Nephron progenitor cell (in vitro differentiated cells): ENCODE results near the gene GRK3.

Experiments
- DNase-seq: peaks from one replicate; pipeline ENCODE4 v3.0.0; 2021
- H3K27ac Mint-ChIP-seq: 2 replicates; pipeline ENCODE4 v1.8.0; 2021; ENCODE audit warnings: mild to moderate bottlenecking, moderate library complexity, mixed read lengths
- H3K27me3 Mint-ChIP-seq: 2 replicates; pipeline ENCODE4 v1.8.0; 2021; ENCODE audit warnings: mild to moderate bottlenecking, low read depth, mixed read lengths; ENCODE audit not compliant: poor library complexity
- H3K36me3 Mint-ChIP-seq: 2 replicates; pipeline ENCODE4 v1.8.0; 2021; ENCODE audit warnings: low read depth, mixed read lengths
- H3K4me1 Mint-ChIP-seq: 2 replicates; pipeline ENCODE4 v1.8.0; 2021; ENCODE audit warnings: mixed read lengths
- H3K4me3 Mint-ChIP-seq: 2 replicates; pipeline ENCODE4 v1.8.0; 2021; ENCODE audit warnings: mild to moderate bottlenecking, moderate library complexity, mixed read lengths
- H3K9me3 Mint-ChIP-seq: 2 replicates; pipeline ENCODE4 v1.8.0; 2021; ENCODE audit warnings: mild to moderate bottlenecking, moderate library complexity, mixed read lengths
- TF ChIP-seq, protein P1 (sequence below): fragments of 200-600 bp; sonication (generic); IDR thresholded peaks from 2 replicates; pipeline ENCODE4 v1.5.0; 2021; ENCODE audit warnings: antibody characterized with exemption

The GRK3 gene

GRCh38 chr22:25689631-25690030 lies 125.2 kb downstream of the GRK3 start:
- Mint-ChIP-seq H3K9me3 (no peaks in the 10 kb centered on the region), H3K4me1 (no peaks in the 10 kb centered on the region), H3K36me3 (peaks cover 18% of the 10 kb centered on the region), H3K27ac (no peak overlapping the region), H3K4me3 (no peak overlapping the region), H3K27me3 (peaks cover 2% of the 10 kb centered on the region)
- DNase-seq, result no peak
- TF ChIP-seq, protein P1, sequence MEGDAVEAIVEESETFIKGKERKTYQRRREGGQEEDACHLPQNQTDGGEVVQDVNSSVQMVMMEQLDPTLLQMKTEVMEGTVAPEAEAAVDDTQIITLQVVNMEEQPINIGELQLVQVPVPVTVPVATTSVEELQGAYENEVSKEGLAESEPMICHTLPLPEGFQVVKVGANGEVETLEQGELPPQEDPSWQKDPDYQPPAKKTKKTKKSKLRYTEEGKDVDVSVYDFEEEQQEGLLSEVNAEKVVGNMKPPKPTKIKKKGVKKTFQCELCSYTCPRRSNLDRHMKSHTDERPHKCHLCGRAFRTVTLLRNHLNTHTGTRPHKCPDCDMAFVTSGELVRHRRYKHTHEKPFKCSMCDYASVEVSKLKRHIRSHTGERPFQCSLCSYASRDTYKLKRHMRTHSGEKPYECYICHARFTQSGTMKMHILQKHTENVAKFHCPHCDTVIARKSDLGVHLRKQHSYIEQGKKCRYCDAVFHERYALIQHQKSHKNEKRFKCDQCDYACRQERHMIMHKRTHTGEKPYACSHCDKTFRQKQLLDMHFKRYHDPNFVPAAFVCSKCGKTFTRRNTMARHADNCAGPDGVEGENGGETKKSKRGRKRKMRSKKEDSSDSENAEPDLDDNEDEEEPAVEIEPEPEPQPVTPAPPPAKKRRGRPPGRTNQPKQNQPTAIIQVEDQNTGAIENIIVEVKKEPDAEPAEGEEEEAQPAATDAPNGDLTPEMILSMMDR, result no peak

GRCh38 chr22:25690798-25691197 lies 126.3 kb downstream of the GRK3 start:
- peaks cover 18% of the 10 kb centered on the region for H3K36me3 Mint-ChIP-seq
- DNase-seq, result no peak
- H3K27me3 Mint-ChIP-seq, result peaks cover 2% of the 10 kb centered on the region
- H3K27ac Mint-ChIP-seq, result no peak overlapping the region
- no peaks in the 10 kb centered on the region for H3K4me1 Mint-ChIP-seq
- no peak overlapping the region for H3K4me3 Mint-ChIP-seq
- TF ChIP-seq, protein P1, result no peak
- H3K9me3 Mint-ChIP-seq, result no peaks in the 10 kb centered on the region

- no peak for DNase-seq
- H3K4me1 Mint-ChIP-seq, result peaks cover 4% of the 10 kb centered on the region
- TF ChIP-seq, protein P1, result no peak
- H3K4me3 Mint-ChIP-seq, result no peak overlapping the region
- H3K9me3 Mint-ChIP-seq, result no peaks in the 10 kb centered on the region
- H3K36me3 Mint-ChIP-seq, result peaks cover 20% of the 10 kb centered on the region
- peaks cover 2% of the 10 kb centered on the region for H3K27me3 Mint-ChIP-seq
- no peak overlapping the region for H3K27ac Mint-ChIP-seq
These were observed 128.2 kb downstream of the GRK3 start for GRCh38 chr22:25692397-25693267.

- TF ChIP-seq, protein P1, result no peak
- Mint-ChIP-seq H3K36me3 (peaks cover 19% of the 10 kb centered on the region), H3K27me3 (peaks cover 2% of the 10 kb centered on the region), H3K27ac (no peak overlapping the region), H3K4me3 (no peak overlapping the region), H3K9me3 (no peaks in the 10 kb centered on the region), H3K4me1 (peaks cover 8% of the 10 kb centered on the region)
- DNase-seq, result no peak
These were observed 128.7 kb downstream of the GRK3 start for GRCh38 chr22:25693268-25693565.

GRCh38 chr22:25694196-25694907 lies 129.9 kb downstream of the GRK3 start:
- no peak overlapping the region for H3K4me3 Mint-ChIP-seq
- peaks cover 16% of the 10 kb centered on the region for H3K4me1 Mint-ChIP-seq
- no peaks in the 10 kb centered on the region for H3K9me3 Mint-ChIP-seq
- peaks cover 2% of the 10 kb centered on the region for H3K27me3 Mint-ChIP-seq
- peaks cover 25% of the 10 kb centered on the region for H3K36me3 Mint-ChIP-seq
- TF ChIP-seq, protein P1, result no peak
- no peak for DNase-seq
- no peak overlapping the region for H3K27ac Mint-ChIP-seq
